ENCODE results near the gene LRBA.

Gene LRBA

DNA sequence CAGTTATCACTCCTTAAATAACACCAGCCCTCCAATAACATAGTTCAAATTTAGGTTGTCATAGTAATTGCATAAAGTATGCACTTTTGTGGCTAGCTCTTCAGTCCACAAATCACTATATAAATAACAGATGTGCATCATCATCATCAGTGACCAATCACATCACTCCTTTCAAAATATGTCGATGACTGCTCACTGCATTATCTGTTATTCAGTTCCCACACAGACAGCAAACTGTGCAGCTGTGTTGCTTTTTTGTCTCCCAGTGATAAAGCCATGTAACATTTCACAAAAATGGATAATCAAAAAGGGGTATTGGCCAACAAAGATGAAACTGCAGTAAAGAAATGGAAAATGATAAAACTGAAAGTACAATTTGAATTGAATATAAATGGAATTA, 731.4 kb downstream of the LRBA start:
- H2BK5ac ChIP-seq (ENCODE audit: low read depth, low read length, poor library complexity, severe bottlenecking) = no peak overlapping the region
- no peak overlapping the region for H2AK5ac ChIP-seq (ENCODE audit: low read length, severe bottlenecking)
- peak; percentile 87 for DNase-seq
- no peak overlapping the region for H3K4me3 ChIP-seq (ENCODE audit: insufficient read depth in 1 of 2, low read depth in 1 of 2, low read length in 2 of 2)
- peak overlapping the region; percentile 49 for H3K27ac ChIP-seq (ENCODE audit: low read length, poor library complexity, severe bottlenecking)
- H3K27me3 ChIP-seq (ENCODE audit: control insufficient read depth in 1 of 2, insufficient read depth in 1 of 2, low read length in 2 of 2) = no peaks in the 10 kb centered on the region
- no peak overlapping the region for H2BK15ac ChIP-seq (ENCODE audit: low read depth, poor library complexity, severe bottlenecking)
- H2BK12ac ChIP-seq (ENCODE audit: low read length in 2 of 2) = no peak overlapping the region
- H3K18ac ChIP-seq (ENCODE audit: low read depth in 1 of 2, low read length in 2 of 2) = no peak overlapping the region
- no peak overlapping the region for H3K4me2 ChIP-seq (ENCODE audit: low read length, poor library complexity, severe bottlenecking)
- H3K14ac ChIP-seq (ENCODE audit: low read length in 2 of 2) = no peak overlapping the region
- peak overlapping the region; percentile 63 for H3K9ac ChIP-seq (ENCODE audit: low read length)
- H2BK120ac ChIP-seq (ENCODE audit: low read depth, low read length) = no peak overlapping the region
- H4K91ac ChIP-seq (ENCODE audit: low read length) = no peak overlapping the region
- no peak overlapping the region for H3K23ac ChIP-seq (ENCODE audit: low read length in 2 of 2)
- peaks cover 5% of the 10 kb centered on the region for H3K79me1 ChIP-seq (replicated peaks; ENCODE audit: low read length, poor library complexity, severe bottlenecking)
- 18% methylated on average over 1 of the region's 1 CpG for WGBS
- peaks cover 0 to 7% of the 10 kb centered on the region in 2 experiments for H3K36me3 ChIP-seq (ENCODE audit: control insufficient read depth in 1 of 2, insufficient read depth in 2 of 2, low read depth in 1 of 2, low read length in 2 of 2)
- H3K9me3 ChIP-seq (ENCODE audit: control insufficient read depth, low read length) = no peaks in the 10 kb centered on the region
- H3K4ac ChIP-seq (ENCODE audit: low read depth in 1 of 2, low read length in 2 of 2) = no peak overlapping the region
- no peak overlapping the region for H4K8ac ChIP-seq (ENCODE audit: low read length)
- no peak overlapping the region for H2AFZ ChIP-seq (ENCODE audit: low read depth, low read length)
- H3K4me1 ChIP-seq (ENCODE audit: control insufficient read depth, insufficient read depth, low read depth, low read length) = peaks cover 14% of the 10 kb centered on the region

DNA sequence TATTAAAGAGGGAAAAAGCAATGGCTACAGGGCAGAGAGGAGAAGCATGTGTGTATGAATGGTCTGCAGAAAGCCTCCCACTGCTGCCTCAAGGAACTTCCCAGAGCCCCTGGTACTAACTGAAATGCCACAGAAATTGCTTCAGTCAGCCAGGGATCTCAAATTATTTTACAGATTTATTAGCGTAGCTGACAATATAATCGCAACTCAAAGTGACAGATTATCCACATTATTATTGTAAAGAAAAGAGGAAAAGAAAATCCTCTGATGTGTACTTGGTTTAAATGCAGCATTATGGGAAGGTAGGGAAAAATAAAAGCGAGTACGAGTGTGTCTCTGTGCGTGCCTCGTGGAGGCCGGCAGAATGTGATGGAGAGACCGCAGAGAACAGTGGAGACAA, 734.1 kb downstream of the LRBA start:
- peak overlapping the region; percentile 99 for H3K27ac ChIP-seq (ENCODE audit: low read length, poor library complexity, severe bottlenecking)
- H3K79me1 ChIP-seq (replicated peaks; ENCODE audit: low read length, poor library complexity, severe bottlenecking) = peaks cover 4% of the 10 kb centered on the region
- no peak overlapping the region for H3K14ac ChIP-seq (ENCODE audit: low read length in 2 of 2)
- peaks cover 0 to 7% of the 10 kb centered on the region in 2 experiments for H3K36me3 ChIP-seq (ENCODE audit: control insufficient read depth in 1 of 2, insufficient read depth in 2 of 2, low read depth in 1 of 2, low read length in 2 of 2)
- peak overlapping the region; percentile 54 for H2BK5ac ChIP-seq (ENCODE audit: low read depth, low read length, poor library complexity, severe bottlenecking)
- H2BK15ac ChIP-seq (ENCODE audit: low read depth, poor library complexity, severe bottlenecking) = no peak overlapping the region
- H2AFZ ChIP-seq (ENCODE audit: low read depth, low read length) = no peak overlapping the region
- no peak overlapping the region for H3K23ac ChIP-seq (ENCODE audit: low read length in 2 of 2)
- no peaks in the 10 kb centered on the region for H3K9me3 ChIP-seq (ENCODE audit: control insufficient read depth, low read length)
- H3K18ac ChIP-seq (ENCODE audit: low read depth in 1 of 2, low read length in 2 of 2) = peak overlapping the region; percentile 8 to 70
- H2BK120ac ChIP-seq (ENCODE audit: low read depth, low read length) = peak overlapping the region; percentile 61
- no peak overlapping the region for H3K4ac ChIP-seq (ENCODE audit: low read depth in 1 of 2, low read length in 2 of 2)
- H3K4me2 ChIP-seq (ENCODE audit: low read length, poor library complexity, severe bottlenecking) = no peak overlapping the region
- H3K27me3 ChIP-seq (ENCODE audit: control insufficient read depth in 1 of 2, insufficient read depth in 1 of 2, low read length in 2 of 2) = no peaks in the 10 kb centered on the region
- no peak overlapping the region for H4K8ac ChIP-seq (ENCODE audit: low read length)
- DNase-seq = no peak
- 93% methylated on average over 7 of the region's 8 CpGs for WGBS
- peak overlapping the region; percentile 67 for H3K9ac ChIP-seq (ENCODE audit: low read length)
- H4K91ac ChIP-seq (ENCODE audit: low read length) = no peak overlapping the region
- peak overlapping the region; percentile 92 for H2AK5ac ChIP-seq (ENCODE audit: low read length, severe bottlenecking)
- H2BK12ac ChIP-seq (ENCODE audit: low read length in 2 of 2) = peak overlapping the region in 1 of 2 experiments; percentile 73
- H3K4me3 ChIP-seq (ENCODE audit: insufficient read depth in 1 of 2, low read depth in 1 of 2, low read length in 2 of 2) = no peak overlapping the region
- peaks cover 16% of the 10 kb centered on the region for H3K4me1 ChIP-seq (ENCODE audit: control insufficient read depth, insufficient read depth, low read depth, low read length)

DNA sequence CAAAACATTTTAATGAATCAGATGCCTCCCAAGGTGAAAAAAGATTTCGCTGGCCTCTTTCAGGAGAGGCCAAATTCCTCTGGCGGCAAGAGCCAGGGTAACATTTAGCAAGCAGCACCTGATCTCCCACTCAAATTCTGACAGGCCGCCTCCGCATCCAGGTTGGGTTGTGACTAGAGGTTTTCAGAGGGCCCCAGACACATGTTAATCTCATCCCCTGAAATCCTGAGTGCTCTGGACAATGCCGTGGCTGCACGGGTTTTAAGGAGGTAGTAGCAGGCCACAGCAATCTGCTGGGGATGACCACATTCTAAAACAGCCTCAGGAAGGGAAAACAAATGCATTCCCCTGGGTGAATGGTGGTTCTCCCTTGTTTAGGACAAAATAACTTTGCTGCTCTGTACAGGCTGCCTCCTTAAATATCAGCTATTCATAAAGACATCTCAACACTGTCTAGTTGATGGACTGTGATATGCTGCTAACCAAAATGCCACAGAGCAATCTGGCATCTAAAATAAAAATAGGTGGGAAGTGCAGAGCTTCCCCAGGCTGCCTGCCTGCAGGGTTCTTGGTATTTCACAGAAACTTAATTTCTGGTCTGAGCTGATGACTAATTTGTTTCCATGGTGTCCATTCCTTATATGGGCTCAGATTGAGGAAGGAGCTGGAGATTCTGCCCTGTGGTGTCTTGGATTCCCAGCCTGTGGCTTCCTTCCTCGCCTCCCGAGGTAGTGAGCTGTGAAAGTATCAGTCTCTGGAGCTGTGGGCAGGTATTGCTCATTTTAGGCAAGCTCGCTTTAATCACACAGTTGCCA, 734.8 kb downstream of the LRBA start:
- Histone ChIP-seq H3K9ac (ENCODE audit: low read length) (peak overlapping the region; percentile 67), H3K36me3 (ENCODE audit: control insufficient read depth in 1 of 2, insufficient read depth in 2 of 2, low read depth in 1 of 2, low read length in 2 of 2) (peaks cover 0 to 7% of the 10 kb centered on the region in 2 experiments), H3K27ac (ENCODE audit: low read length, poor library complexity, severe bottlenecking) (peak overlapping the region; percentile 99), H2BK15ac (ENCODE audit: low read depth, poor library complexity, severe bottlenecking) (no peak overlapping the region), H3K4ac (ENCODE audit: low read depth in 1 of 2, low read length in 2 of 2) (peak overlapping the region in 1 of 2 experiments; percentile 47), H3K4me3 (ENCODE audit: insufficient read depth in 1 of 2, low read depth in 1 of 2, low read length in 2 of 2) (peak overlapping the region in 1 of 2 experiments; percentile 28), H3K79me1 (replicated peaks; ENCODE audit: low read length, poor library complexity, severe bottlenecking) (peaks cover 4% of the 10 kb centered on the region), H3K18ac (ENCODE audit: low read depth in 1 of 2, low read length in 2 of 2) (peak overlapping the region; percentile 8 to 70), H3K4me2 (ENCODE audit: low read length, poor library complexity, severe bottlenecking) (peak overlapping the region; percentile 3), H2AFZ (ENCODE audit: low read depth, low read length) (no peak overlapping the region), H3K4me1 (ENCODE audit: control insufficient read depth, insufficient read depth, low read depth, low read length) (peaks cover 16% of the 10 kb centered on the region), H2BK120ac (ENCODE audit: low read depth, low read length) (peak overlapping the region; percentile 61), H2AK5ac (ENCODE audit: low read length, severe bottlenecking) (peak overlapping the region; percentile 92), H3K14ac (ENCODE audit: low read length in 2 of 2) (no peak overlapping the region), H4K8ac (ENCODE audit: low read length) (peak overlapping the region; percentile 75), H3K9me3 (ENCODE audit: control insufficient read depth, low read length) (no peaks in the 10 kb centered on the region), H2BK5ac (ENCODE audit: low read depth, low read length, poor library complexity, severe bottlenecking) (peak overlapping the region; percentile 95), H2BK12ac (ENCODE audit: low read length in 2 of 2) (peak overlapping the region in 1 of 2 experiments; percentile 61), H3K27me3 (ENCODE audit: control insufficient read depth in 1 of 2, insufficient read depth in 1 of 2, low read length in 2 of 2) (no peaks in the 10 kb centered on the region), H3K23ac (ENCODE audit: low read length in 2 of 2) (peak overlapping the region in 1 of 2 experiments; percentile 48), H4K91ac (ENCODE audit: low read length) (no peak overlapping the region)
- 24% methylated on average over 9 of the region's 9 CpGs for WGBS
- peak; percentile 89 for DNase-seq

DNA sequence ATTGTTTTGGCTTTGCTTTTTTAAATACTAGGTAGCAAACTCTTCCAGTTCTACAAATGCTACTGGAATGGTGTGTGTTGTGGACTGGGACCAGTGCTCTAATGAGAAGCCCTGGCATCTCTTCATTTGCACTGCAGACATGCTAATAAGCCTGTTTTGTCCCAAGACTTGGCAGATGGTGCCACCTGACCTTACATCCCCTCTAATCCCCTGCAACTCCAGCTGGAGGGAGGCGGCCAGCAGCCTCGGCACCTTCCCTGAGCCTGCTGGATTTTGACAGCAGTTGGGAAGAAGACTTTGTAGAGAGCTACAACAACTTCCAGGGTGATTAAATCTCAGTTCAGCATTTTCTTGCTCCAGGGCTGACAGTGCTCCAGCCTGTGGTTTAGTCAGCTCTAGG, 736.9 kb downstream of the LRBA start:
- Histone ChIP-seq H3K23ac (ENCODE audit: low read length in 2 of 2) (no peak overlapping the region), H3K27me3 (ENCODE audit: control insufficient read depth in 1 of 2, insufficient read depth in 1 of 2, low read length in 2 of 2) (no peaks in the 10 kb centered on the region), H3K9me3 (ENCODE audit: control insufficient read depth, low read length) (no peaks in the 10 kb centered on the region), H3K36me3 (ENCODE audit: control insufficient read depth in 1 of 2, insufficient read depth in 2 of 2, low read depth in 1 of 2, low read length in 2 of 2) (peaks cover 0 to 7% of the 10 kb centered on the region in 2 experiments), H3K4ac (ENCODE audit: low read depth in 1 of 2, low read length in 2 of 2) (no peak overlapping the region), H2BK15ac (ENCODE audit: low read depth, poor library complexity, severe bottlenecking) (no peak overlapping the region), H3K18ac (ENCODE audit: low read depth in 1 of 2, low read length in 2 of 2) (no peak overlapping the region), H2BK120ac (ENCODE audit: low read depth, low read length) (no peak overlapping the region), H3K4me3 (ENCODE audit: insufficient read depth in 1 of 2, low read depth in 1 of 2, low read length in 2 of 2) (no peak overlapping the region), H3K14ac (ENCODE audit: low read length in 2 of 2) (no peak overlapping the region), H4K91ac (ENCODE audit: low read length) (no peak overlapping the region), H2AK5ac (ENCODE audit: low read length, severe bottlenecking) (no peak overlapping the region), H3K4me2 (ENCODE audit: low read length, poor library complexity, severe bottlenecking) (no peak overlapping the region), H4K8ac (ENCODE audit: low read length) (no peak overlapping the region), H3K79me1 (replicated peaks; ENCODE audit: low read length, poor library complexity, severe bottlenecking) (peaks cover 4% of the 10 kb centered on the region), H3K9ac (ENCODE audit: low read length) (no peak overlapping the region), H2BK5ac (ENCODE audit: low read depth, low read length, poor library complexity, severe bottlenecking) (no peak overlapping the region), H3K27ac (ENCODE audit: low read length, poor library complexity, severe bottlenecking) (no peak overlapping the region), H3K4me1 (ENCODE audit: control insufficient read depth, insufficient read depth, low read depth, low read length) (peaks cover 13% of the 10 kb centered on the region), H2BK12ac (ENCODE audit: low read length in 2 of 2) (no peak overlapping the region), H2AFZ (ENCODE audit: low read depth, low read length) (no peak overlapping the region)
- DNase-seq = no peak
- 93% methylated on average over 2 of the region's 2 CpGs for WGBS
